Activated naive CD8-positive, alpha-beta T cell treated with anti-CD3 and anti-CD28 coated beads for 36 hours (primary cell): Measurements from ENCODE around the gene CCDC178. TPM values are rescaled to one million over a fixed set of nuclear protein-coding genes. Genes with fewer than 3 reads are reported as not detected.

Experiments
- DNase-seq: peaks from one replicate; pipeline ENCODE4 v3.0.0; 2021
- H3K27ac Mint-ChIP-seq: one replicate; pipeline ENCODE4 v1.8.0; 2022; ENCODE audit warnings: mild to moderate bottlenecking, moderate library complexity, mixed read lengths
- H3K27me3 Mint-ChIP-seq: one replicate; pipeline ENCODE4 v1.8.0; 2022; ENCODE audit warnings: mild to moderate bottlenecking, mixed read lengths
- H3K36me3 Mint-ChIP-seq: one replicate; pipeline ENCODE4 v1.8.0; 2021; ENCODE audit warnings: mild to moderate bottlenecking, mixed read lengths
- H3K4me1 Mint-ChIP-seq: one replicate; pipeline ENCODE4 v1.8.0; 2021; ENCODE audit warnings: mixed read lengths
- H3K4me3 Mint-ChIP-seq: one replicate; pipeline ENCODE4 v1.8.0; 2022; ENCODE audit warnings: mild to moderate bottlenecking, moderate library complexity, mixed read lengths
- H3K9me3 Mint-ChIP-seq: one replicate; pipeline ENCODE4 v1.8.0; 2022; ENCODE audit warnings: mixed read lengths
- total RNA-seq, 2 experiments: library from RNA; stranded (reverse); gene quantifications; one replicate each; pipeline ENCODE4 v1.2.3, GENCODE V29; 2021

The CCDC178 gene
- not detected for total RNA-seq

GRCh38 chr18:33440060-33441043 is at the start of gene CCDC178:
Gene CCDC178 (minus strand): TSS chr18:33440721. CDS start chr18:33412088, 28,633 bp downstream.
- peaks cover 30% of the 10 kb centered on the region for H3K27me3 Mint-ChIP-seq
- no peak for DNase-seq
- H3K9me3 Mint-ChIP-seq, result peaks cover 2% of the 10 kb centered on the region
- no peak within 1 kb of the TSS for H3K4me3 Mint-ChIP-seq
- no peaks in the 10 kb centered on the region for H3K4me1 Mint-ChIP-seq
- no peak within 1 kb of the TSS for H3K27ac Mint-ChIP-seq
- peaks cover 2% of the 10 kb centered on the region for H3K36me3 Mint-ChIP-seq

GRCh38 chr18:33483908-33484307 is 43.4 kb upstream of the CCDC178 start:
- Mint-ChIP-seq H3K27ac (no peak overlapping the region), H3K9me3 (peaks cover 2% of the 10 kb centered on the region), H3K4me3 (no peak overlapping the region), H3K4me1 (no peaks in the 10 kb centered on the region), H3K27me3 (no peaks in the 10 kb centered on the region), H3K36me3 (no peaks in the 10 kb centered on the region)
- DNase-seq, result no peak

- no peaks in the 10 kb centered on the region for H3K27me3 Mint-ChIP-seq
- no peaks in the 10 kb centered on the region for H3K36me3 Mint-ChIP-seq
- no peak overlapping the region for H3K4me3 Mint-ChIP-seq
- H3K4me1 Mint-ChIP-seq, result no peaks in the 10 kb centered on the region
- DNase-seq, result no peak
- no peaks in the 10 kb centered on the region for H3K9me3 Mint-ChIP-seq
- H3K27ac Mint-ChIP-seq, result no peak overlapping the region
These were observed 32.0 kb upstream of the CCDC178 start for GRCh38 chr18:33472509-33472908.

GRCh38 chr18:33470216-33470615 is 29.7 kb upstream of the CCDC178 start:
- H3K9me3 Mint-ChIP-seq, result no peaks in the 10 kb centered on the region
- H3K27me3 Mint-ChIP-seq, result no peaks in the 10 kb centered on the region
- no peaks in the 10 kb centered on the region for H3K4me1 Mint-ChIP-seq
- no peak overlapping the region for H3K4me3 Mint-ChIP-seq
- H3K27ac Mint-ChIP-seq, result no peak overlapping the region
- no peak for DNase-seq
- H3K36me3 Mint-ChIP-seq, result no peaks in the 10 kb centered on the region

GRCh38 chr18:33469699-33470098 is 29.2 kb upstream of the CCDC178 start:
- Mint-ChIP-seq H3K27ac (no peak overlapping the region), H3K36me3 (no peaks in the 10 kb centered on the region), H3K27me3 (no peaks in the 10 kb centered on the region), H3K4me3 (no peak overlapping the region), H3K4me1 (no peaks in the 10 kb centered on the region), H3K9me3 (no peaks in the 10 kb centered on the region)
- no peak for DNase-seq

DNA sequence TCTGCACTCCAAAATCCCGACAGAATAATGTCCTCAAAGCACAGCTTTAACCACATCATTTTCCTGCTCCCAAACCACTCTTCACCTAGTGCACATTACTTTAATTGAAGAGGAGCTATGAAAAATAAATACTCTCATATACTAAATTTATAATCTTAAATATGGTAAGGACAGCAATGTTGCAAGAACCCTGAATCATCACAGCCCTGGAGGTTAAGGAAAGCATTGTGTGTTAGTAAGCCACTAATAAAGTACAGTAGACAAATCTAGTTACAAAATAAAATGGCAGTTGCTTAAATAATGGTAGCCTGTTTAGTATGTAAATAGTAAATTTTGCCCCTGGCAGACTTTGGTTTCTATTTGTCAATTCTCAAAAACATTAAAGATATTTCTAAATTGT is 27.0 kb upstream of the CCDC178 start:
- H3K9me3 Mint-ChIP-seq, result no peaks in the 10 kb centered on the region
- no peak overlapping the region for H3K4me3 Mint-ChIP-seq
- no peaks in the 10 kb centered on the region for H3K4me1 Mint-ChIP-seq
- no peaks in the 10 kb centered on the region for H3K27me3 Mint-ChIP-seq
- DNase-seq, result no peak
- no peaks in the 10 kb centered on the region for H3K36me3 Mint-ChIP-seq
- H3K27ac Mint-ChIP-seq, result no peak overlapping the region

GRCh38 chr18:33466822-33467221 is 26.3 kb upstream of the CCDC178 start:
- Mint-ChIP-seq H3K4me1 (no peaks in the 10 kb centered on the region), H3K27ac (no peak overlapping the region), H3K36me3 (peaks cover 1% of the 10 kb centered on the region), H3K27me3 (no peaks in the 10 kb centered on the region), H3K9me3 (no peaks in the 10 kb centered on the region), H3K4me3 (no peak overlapping the region)
- no peak for DNase-seq

GRCh38 chr18:33460681-33461080 is 20.2 kb upstream of the CCDC178 start:
- H3K4me1 Mint-ChIP-seq, result no peaks in the 10 kb centered on the region
- no peaks in the 10 kb centered on the region for H3K9me3 Mint-ChIP-seq
- no peak for DNase-seq
- H3K4me3 Mint-ChIP-seq, result no peak overlapping the region
- H3K27ac Mint-ChIP-seq, result no peak overlapping the region
- no peaks in the 10 kb centered on the region for H3K27me3 Mint-ChIP-seq
- H3K36me3 Mint-ChIP-seq, result peaks cover 1% of the 10 kb centered on the region

GRCh38 chr18:33459612-33460011 is 19.1 kb upstream of the CCDC178 start:
- no peaks in the 10 kb centered on the region for H3K9me3 Mint-ChIP-seq
- no peaks in the 10 kb centered on the region for H3K4me1 Mint-ChIP-seq
- DNase-seq, result no peak
- H3K36me3 Mint-ChIP-seq, result peaks cover 1% of the 10 kb centered on the region
- no peak overlapping the region for H3K27ac Mint-ChIP-seq
- H3K4me3 Mint-ChIP-seq, result no peak overlapping the region
- no peaks in the 10 kb centered on the region for H3K27me3 Mint-ChIP-seq

DNA sequence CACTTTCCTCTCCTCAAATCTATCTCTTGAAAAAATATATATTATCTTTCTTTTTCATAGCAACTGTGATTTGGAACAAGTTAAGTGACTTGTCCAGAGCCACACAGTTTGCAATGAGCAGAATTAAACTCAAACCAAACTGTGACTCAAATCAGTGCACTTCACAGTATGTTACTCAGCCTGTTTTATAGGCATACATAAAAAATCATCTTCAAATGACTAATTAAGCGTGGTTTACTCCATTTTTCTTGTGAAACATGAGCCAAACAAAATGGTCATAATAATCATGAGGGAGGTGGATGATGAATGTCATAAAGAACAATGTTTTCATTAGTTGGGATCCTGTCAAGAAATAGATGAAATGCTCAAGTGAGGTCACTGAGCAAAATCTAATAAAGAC is 6.1 kb upstream of the CCDC178 start:
- Mint-ChIP-seq H3K27ac (no peak overlapping the region), H3K27me3 (peaks cover under 1% of the 10 kb centered on the region), H3K9me3 (peaks cover 3% of the 10 kb centered on the region), H3K36me3 (no peaks in the 10 kb centered on the region), H3K4me1 (no peaks in the 10 kb centered on the region), H3K4me3 (no peak overlapping the region)
- DNase-seq, result no peak

- Mint-ChIP-seq H3K36me3 (peaks cover 2% of the 10 kb centered on the region), H3K9me3 (peaks cover 3% of the 10 kb centered on the region), H3K4me1 (no peaks in the 10 kb centered on the region), H3K27me3 (peaks cover 17% of the 10 kb centered on the region), H3K4me3 (no peak overlapping the region), H3K27ac (no peak overlapping the region)
- DNase-seq, result no peak
These were observed 4.2 kb upstream of the CCDC178 start for GRCh38 chr18:33444709-33445108.

DNA sequence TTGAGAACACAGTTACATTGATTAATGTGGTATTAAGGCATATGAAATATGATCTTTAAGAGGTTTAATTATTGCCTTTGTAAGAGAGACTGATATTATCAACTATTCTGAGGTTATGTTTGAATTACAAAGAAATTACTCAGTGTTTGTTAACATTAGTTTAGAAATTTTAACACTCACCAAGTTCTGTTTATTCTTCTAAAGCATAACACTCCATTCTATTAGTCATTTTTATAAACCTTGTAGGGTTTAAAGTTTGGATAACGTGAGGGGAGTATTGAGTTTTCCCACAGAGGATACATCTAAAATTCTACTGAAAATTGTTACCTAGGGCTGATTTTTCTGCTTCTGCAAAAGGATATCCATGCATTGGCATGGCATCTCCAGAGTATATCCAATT is 7.7 kb downstream of the CCDC178 start:
- Mint-ChIP-seq H3K4me1 (no peaks in the 10 kb centered on the region), H3K27ac (no peak overlapping the region)

DNA sequence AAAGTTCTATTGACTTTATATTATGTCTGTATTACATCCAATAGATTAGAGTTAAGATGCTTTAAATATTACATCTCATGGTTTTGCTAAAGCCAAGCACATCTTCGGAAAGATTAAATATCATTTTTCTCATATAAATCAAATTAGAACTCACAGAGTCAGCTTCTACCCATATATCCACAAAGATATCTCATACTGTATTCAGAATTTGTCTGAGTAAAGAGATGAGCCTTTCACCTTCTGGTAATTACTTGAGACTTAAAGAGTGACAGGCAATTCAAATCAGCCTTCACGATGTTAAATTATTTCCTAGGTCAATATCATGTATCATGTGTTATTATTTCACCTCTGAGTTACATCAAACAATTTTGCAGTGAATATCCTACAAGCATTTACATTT is 13.0 kb downstream of the CCDC178 start:
- no peaks in the 10 kb centered on the region for H3K36me3 Mint-ChIP-seq

More for the DNA sequence above, 7.7 kb downstream of the CCDC178 start:
- H3K9me3 Mint-ChIP-seq, result no peaks in the 10 kb centered on the region
- no peaks in the 10 kb centered on the region for H3K36me3 Mint-ChIP-seq
- H3K4me3 Mint-ChIP-seq, result no peak overlapping the region
- DNase-seq, result no peak
- peaks cover under 1% of the 10 kb centered on the region for H3K27me3 Mint-ChIP-seq

DNA sequence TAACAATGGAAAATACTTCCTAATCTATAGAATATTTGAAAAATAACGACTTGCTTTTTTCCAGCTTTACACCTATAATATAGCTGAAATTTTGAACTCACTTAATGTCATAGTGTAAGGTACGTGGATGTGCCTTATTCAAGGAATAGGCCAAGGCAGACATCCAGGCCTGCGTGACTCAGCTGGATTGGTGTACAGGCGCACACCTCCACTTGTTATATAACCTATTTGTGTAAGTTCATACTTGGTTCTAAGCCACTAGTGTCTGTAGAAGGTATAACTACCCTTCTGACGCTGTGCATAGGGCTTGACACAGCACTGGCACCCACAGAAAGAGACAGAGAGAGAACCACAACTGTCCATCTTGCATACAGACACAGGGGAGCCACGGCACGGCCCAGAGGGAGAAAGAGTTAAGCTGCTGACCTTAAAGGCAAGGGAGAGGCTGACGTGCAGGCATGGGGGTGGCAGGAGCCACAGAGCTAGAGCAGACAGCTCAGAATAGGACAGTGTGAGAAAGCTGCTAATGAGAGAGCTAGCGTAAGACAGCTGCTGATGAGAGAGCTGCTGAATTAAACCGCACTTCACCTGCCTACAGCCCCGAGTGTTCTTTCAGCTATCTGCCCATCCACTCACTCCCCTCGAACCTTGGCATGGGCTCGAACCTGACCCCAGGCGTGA is 16.1 kb downstream of the CCDC178 start:
- DNase-seq, result no peak
- H3K36me3 Mint-ChIP-seq, result no peaks in the 10 kb centered on the region
- peaks cover 2% of the 10 kb centered on the region for H3K9me3 Mint-ChIP-seq
- H3K4me1 Mint-ChIP-seq, result no peaks in the 10 kb centered on the region
- H3K27me3 Mint-ChIP-seq, result no peaks in the 10 kb centered on the region
- no peak overlapping the region for H3K4me3 Mint-ChIP-seq
- no peak overlapping the region for H3K27ac Mint-ChIP-seq

More for the DNA sequence above, 13.0 kb downstream of the CCDC178 start:
- DNase-seq, result no peak
- Mint-ChIP-seq H3K4me1 (no peaks in the 10 kb centered on the region), H3K9me3 (no peaks in the 10 kb centered on the region), H3K27ac (no peak overlapping the region), H3K4me3 (no peak overlapping the region), H3K27me3 (no peaks in the 10 kb centered on the region)

GRCh38 chr18:33421225-33421624 is 19.3 kb downstream of the CCDC178 start:
- no peaks in the 10 kb centered on the region for H3K36me3 Mint-ChIP-seq
- no peak for DNase-seq
- no peaks in the 10 kb centered on the region for H3K27me3 Mint-ChIP-seq
- no peak overlapping the region for H3K27ac Mint-ChIP-seq
- H3K4me3 Mint-ChIP-seq, result no peak overlapping the region
- H3K4me1 Mint-ChIP-seq, result no peaks in the 10 kb centered on the region
- peaks cover 7% of the 10 kb centered on the region for H3K9me3 Mint-ChIP-seq
